ENCODE measurements around the gene KRT28.

The KRT28 gene

GRCh38 chr17:40791787-40792436 is 7.8 kb downstream of the KRT28 start:
- H3K27me3 ChIP-seq (ENCODE audit: low read depth, low read length), result no peaks in the 10 kb centered on the region
- H3K4me2 ChIP-seq (ENCODE audit: low read length), result 0 out of 2 replicates have a peak overlapping the region, but pooled peaks have one; percentile 3
- H3K9me3 ChIP-seq (ENCODE audit: insufficient read depth, low read length), result no peaks in the 10 kb centered on the region
- no peak overlapping the region for H3K27ac ChIP-seq (ENCODE audit: low read length)
- no peaks in the 10 kb centered on the region for H4K20me1 ChIP-seq (ENCODE audit: insufficient read depth, low read length)
- no peak overlapping the region for H2AFZ ChIP-seq (ENCODE audit: low read depth, low read length)
- H3K9ac ChIP-seq (ENCODE audit: low read length), result no peak overlapping the region
- no peaks in the 10 kb centered on the region for H3K36me3 ChIP-seq (replicated peaks; ENCODE audit: low read depth, low read length)
- H3K4me3 ChIP-seq (ENCODE audit: low read length), result no peak overlapping the region
- TF ChIP-seq CTCF (IDR thresholded peaks at IDR 0.05; ENCODE audit: low read depth, low read length) (peak; percentile 75), EZH2phosphoT487 (IDR thresholded peaks at IDR 0.05; ENCODE audit: low read depth) (no peak)
- no peaks in the 10 kb centered on the region for H3K79me2 ChIP-seq (ENCODE audit: low read length)
- peaks cover 34% of the 10 kb centered on the region for H3K4me1 ChIP-seq (ENCODE audit: low read length)

GRCh38 chr17:40791111-40791510 is 8.6 kb downstream of the KRT28 start:
- no peak for TF ChIP-seq EZH2phosphoT487 (IDR thresholded peaks at IDR 0.05; ENCODE audit: low read depth)
- no peak for TF ChIP-seq CTCF (IDR thresholded peaks at IDR 0.05; ENCODE audit: low read depth, low read length)
- no peaks in the 10 kb centered on the region for H4K20me1 ChIP-seq (ENCODE audit: insufficient read depth, low read length)
- H3K4me2 ChIP-seq (ENCODE audit: low read length), result no peak overlapping the region
- no peaks in the 10 kb centered on the region for H3K9me3 ChIP-seq (ENCODE audit: insufficient read depth, low read length)
- no peak overlapping the region for H3K9ac ChIP-seq (ENCODE audit: low read length)
- no peaks in the 10 kb centered on the region for H3K79me2 ChIP-seq (ENCODE audit: low read length)
- H3K4me1 ChIP-seq (ENCODE audit: low read length), result peaks cover 27% of the 10 kb centered on the region
- H3K27ac ChIP-seq (ENCODE audit: low read length), result no peak overlapping the region
- no peak overlapping the region for H2AFZ ChIP-seq (ENCODE audit: low read depth, low read length)
- H3K36me3 ChIP-seq (replicated peaks; ENCODE audit: low read depth, low read length), result no peaks in the 10 kb centered on the region
- H3K4me3 ChIP-seq (ENCODE audit: low read length), result no peak overlapping the region
- no peaks in the 10 kb centered on the region for H3K27me3 ChIP-seq (ENCODE audit: low read depth, low read length)

- Histone ChIP-seq H3K4me1 (ENCODE audit: low read length) (no peaks in the 10 kb centered on the region), H3K79me2 (ENCODE audit: low read length) (no peaks in the 10 kb centered on the region), H4K20me1 (ENCODE audit: insufficient read depth, low read length) (no peaks in the 10 kb centered on the region), H3K27ac (ENCODE audit: low read length) (no peak within 1 kb of the TSS), H2AFZ (ENCODE audit: low read depth, low read length) (no peak within 1 kb of the TSS), H3K9me3 (ENCODE audit: insufficient read depth, low read length) (no peaks in the 10 kb centered on the region), H3K9ac (ENCODE audit: low read length) (no peak within 1 kb of the TSS), H3K36me3 (replicated peaks; ENCODE audit: low read depth, low read length) (no peaks in the 10 kb centered on the region), H3K27me3 (ENCODE audit: low read depth, low read length) (no peaks in the 10 kb centered on the region), H3K4me2 (ENCODE audit: low read length) (no peak within 1 kb of the TSS), H3K4me3 (ENCODE audit: low read length) (no peak within 1 kb of the TSS)
- TF ChIP-seq CTCF (IDR thresholded peaks at IDR 0.05; ENCODE audit: low read depth, low read length) (no peak), EZH2phosphoT487 (IDR thresholded peaks at IDR 0.05; ENCODE audit: low read depth) (no peak)
These were observed 17.3 kb downstream of the KRT28 start, which contains the start of gene KRT27 for GRCh38 chr17:40782450-40782849. KRT27 (minus strand) TSS chr17:40782550; CDS start chr17:40782493, 57 bp downstream.

DNA sequence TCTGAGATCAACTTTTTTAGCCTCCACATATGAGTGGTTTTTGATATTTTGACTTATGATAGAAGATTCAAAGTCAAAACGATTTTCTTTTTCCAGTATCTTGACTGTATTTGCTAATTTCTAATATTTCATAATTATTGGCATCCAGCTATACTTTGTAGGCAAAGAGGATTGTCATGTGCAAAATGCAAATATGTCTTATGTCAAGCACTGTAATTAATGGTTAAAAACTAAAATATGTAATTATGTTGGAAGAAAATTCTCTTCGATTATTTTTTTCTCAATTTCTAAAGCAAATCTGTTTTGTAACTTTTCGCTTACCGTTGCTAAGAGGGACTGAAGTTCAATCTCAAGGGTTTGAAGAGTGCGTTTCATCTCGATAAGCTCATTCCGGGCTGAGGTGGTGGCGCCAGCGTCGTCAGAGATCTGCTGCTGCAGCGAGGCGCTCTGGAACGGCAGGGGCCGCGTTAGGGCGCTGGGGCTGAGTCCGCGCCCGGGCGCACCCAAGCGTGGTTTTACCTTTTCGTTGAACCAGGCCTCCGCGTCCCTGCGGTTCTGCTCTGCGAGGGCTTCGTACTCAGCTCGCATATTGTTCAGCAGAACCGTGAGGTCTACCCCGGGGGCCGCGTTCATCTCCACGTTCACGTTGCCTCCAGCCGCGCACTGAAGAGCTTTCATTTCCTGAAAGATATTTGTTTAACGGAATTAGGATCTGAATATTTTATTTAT is 20.4 kb downstream of the KRT28 start:
- no peak overlapping the region for H2AFZ ChIP-seq (ENCODE audit: low read depth, low read length)
- H3K4me3 ChIP-seq (ENCODE audit: low read length), result no peak overlapping the region
- no peaks in the 10 kb centered on the region for H3K36me3 ChIP-seq (replicated peaks; ENCODE audit: low read depth, low read length)
- H3K79me2 ChIP-seq (ENCODE audit: low read length), result no peaks in the 10 kb centered on the region
- H3K9me3 ChIP-seq (ENCODE audit: insufficient read depth, low read length), result no peaks in the 10 kb centered on the region
- H3K27ac ChIP-seq (ENCODE audit: low read length), result no peak overlapping the region
- no peaks in the 10 kb centered on the region for H4K20me1 ChIP-seq (ENCODE audit: insufficient read depth, low read length)
- no peak overlapping the region for H3K9ac ChIP-seq (ENCODE audit: low read length)
- no peaks in the 10 kb centered on the region for H3K4me1 ChIP-seq (ENCODE audit: low read length)
- H3K27me3 ChIP-seq (ENCODE audit: low read depth, low read length), result no peaks in the 10 kb centered on the region
- no peak overlapping the region for H3K4me2 ChIP-seq (ENCODE audit: low read length)
- TF ChIP-seq CTCF (IDR thresholded peaks at IDR 0.05; ENCODE audit: low read depth, low read length), result no peak
